ENCODE data around the gene CREM.

The CREM gene

DNA sequence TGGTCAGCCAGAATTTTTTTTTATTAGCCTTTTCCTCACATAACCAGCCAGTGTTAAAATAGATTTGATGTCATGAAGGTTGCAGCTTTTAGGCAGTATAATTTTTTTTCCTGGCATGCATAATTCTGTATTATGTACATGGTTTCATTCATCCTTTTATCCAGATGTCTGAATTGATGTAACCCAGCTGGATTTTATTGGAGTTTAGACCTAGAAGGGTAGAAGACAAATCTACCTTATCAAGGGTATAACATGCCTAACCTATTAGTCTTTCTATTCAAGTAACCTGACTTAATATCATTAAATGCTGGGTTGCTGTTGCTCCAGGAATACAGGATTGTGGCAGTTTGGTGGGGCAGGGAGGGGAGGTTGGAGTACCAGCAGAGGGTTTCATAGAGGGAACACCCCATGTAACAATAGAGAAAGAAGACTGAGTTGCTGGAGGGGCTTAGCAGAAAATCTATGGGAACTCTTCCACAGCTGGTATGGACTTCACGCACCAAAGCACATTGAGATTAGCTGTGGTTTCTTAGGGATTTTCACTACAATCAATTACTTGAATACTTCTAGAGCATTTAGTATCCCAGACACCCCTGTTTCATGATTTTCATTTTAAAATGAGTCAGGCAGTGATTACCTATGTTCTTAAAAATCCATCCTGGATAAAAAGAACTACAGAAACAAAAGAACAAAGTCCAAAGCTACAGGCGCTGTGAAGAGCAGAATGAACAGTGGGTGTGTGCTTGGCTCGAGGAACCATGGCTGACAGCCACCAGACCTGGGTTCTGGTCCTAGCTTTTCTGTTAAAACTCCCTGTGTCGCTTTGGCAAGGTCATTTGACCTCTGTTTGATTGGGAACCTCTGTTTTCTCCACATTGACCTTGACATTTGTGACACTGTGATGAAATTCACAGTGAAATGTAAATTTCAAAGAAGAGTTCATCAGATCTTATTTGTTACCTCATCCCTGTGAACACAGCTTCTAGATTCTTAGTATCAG, 93.5 kb downstream of the CREM start:
- DNase-seq (ENCODE audit: low read depth) = no peak

DNA sequence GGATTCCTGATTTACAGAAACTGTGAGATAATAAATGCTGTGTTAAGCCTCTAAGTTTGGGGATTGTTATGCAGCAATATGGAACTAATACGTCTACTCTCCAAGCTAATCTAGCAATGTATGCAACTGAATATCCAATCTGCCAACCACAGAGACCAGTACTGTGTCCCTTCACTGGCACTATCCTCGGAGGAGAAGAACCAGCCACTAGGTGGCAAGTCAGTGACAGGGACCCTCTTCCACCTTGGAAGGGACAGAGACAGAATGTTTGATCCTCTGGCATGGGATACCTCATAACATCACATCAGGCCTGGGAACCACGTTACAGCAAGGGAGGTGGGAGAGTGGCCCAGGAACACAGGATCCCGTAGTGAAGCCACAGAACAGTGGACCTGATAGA, 96.4 kb downstream of the CREM start:
- DNase-seq (ENCODE audit: low read depth) = no peak

DNA sequence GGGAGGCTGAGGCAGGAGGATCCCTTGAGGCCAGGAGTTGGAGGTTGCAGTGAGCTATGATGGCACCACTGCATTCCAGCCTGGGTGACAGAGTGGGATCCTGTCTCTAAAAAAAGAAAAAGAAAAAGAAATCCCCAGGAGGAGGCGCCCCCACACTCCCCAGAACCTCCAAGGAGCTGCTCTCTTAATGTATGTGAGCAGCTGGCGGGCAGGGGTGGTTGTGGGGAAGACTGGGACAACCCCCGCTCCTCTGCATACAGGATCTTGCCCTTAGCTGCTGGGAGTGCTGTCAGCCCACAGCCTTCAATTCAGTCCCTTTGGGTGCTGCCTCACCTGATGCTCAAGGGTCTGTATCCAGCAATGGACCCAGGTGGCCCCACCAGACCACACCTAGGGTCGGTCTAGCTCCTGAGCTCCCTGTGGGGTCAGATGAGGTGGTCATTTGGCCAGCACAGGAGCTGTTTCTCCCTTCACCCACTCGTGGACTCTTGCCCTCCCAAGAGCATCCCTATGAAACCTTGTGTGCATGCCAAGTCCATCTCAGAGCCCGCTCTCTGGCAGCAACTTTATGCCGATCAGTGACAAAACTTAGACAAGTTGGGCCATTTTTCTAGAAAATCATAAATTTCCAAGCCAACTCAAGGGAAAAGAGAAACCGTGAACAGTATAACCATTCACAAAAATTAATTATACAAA, 97.5 kb downstream of the CREM start:
- no peak for DNase-seq (ENCODE audit: low read depth)

DNA sequence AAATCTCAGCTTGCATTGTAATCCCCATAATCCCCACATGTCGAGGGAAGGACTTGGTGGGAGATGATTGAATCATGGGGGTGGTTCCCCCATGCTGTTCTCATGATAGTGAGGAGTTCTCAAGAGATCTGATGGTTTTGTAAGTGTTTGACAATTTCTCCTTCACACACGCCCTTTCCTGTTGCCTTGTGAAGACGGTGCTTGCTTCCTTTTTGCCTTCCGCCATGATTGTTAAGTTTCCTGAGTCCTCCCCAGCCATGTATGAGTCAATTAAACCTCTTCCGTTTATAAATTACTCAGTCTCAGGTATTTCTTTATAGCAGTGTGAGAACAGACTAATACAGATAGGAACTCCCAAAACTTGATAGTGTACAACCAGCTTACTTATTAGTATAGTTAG, 98.6 kb downstream of the CREM start:
- DNase-seq (ENCODE audit: low read depth) = no peak

DNA sequence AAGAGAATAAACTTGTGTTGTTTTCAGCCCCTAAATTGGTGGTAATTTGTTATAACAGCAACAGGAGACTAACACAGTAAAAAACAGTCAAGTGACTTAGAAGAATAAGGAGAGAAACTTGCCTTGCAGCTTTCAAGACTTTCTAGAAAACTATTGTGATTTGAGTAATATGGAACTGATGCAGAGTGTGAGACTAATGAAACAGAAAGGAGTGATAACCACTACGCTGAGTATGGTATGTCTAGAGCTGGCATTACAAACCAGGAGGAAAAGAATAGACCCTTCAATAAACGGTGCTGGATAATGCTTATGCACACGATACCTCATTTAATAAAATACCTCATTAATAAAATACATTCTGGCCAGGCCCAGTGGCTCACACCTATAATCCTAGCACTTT, 99.9 kb downstream of the CREM start:
- DNase-seq (ENCODE audit: low read depth) = no peak

DNA sequence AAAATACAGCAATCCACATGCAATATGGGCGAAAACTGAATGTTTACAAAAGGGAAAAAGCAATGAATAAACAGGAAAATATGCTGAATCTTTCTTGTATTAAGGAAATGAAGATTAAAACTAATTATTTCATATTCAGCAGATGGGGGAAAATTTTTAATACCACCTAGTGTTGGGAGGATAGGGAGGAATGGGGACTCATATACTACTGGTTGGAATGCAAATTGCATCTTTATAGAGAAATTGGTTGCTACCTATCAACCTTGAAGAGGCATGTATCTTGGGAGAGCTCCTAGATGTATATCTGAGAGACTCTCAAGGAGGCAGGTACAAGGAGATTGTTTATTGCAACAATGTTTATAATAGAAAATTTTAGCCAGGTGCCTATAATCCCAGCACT, 101.4 kb downstream of the CREM start:
- no peak for DNase-seq (ENCODE audit: low read depth)

DNA sequence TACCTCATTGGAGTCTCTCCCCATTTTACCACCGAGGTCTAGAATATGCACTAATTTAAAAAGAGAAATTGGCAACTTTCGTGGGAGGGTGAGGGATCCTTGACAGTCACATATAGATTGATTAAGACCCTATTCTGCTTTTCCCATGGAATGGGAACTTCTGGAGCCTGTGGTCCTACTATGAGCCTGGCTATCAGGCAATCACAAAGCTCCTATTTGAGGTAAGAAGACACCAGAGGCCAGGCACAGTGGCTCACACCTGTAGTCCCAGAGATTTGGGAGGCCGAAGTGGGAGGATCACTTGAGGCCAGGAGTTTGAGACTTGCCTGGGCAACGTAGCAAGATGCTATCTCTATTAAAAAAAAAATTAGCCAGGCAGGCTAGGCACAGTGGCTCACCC, 105.0 kb downstream of the CREM start:
- no peak for DNase-seq (ENCODE audit: low read depth)

DNA sequence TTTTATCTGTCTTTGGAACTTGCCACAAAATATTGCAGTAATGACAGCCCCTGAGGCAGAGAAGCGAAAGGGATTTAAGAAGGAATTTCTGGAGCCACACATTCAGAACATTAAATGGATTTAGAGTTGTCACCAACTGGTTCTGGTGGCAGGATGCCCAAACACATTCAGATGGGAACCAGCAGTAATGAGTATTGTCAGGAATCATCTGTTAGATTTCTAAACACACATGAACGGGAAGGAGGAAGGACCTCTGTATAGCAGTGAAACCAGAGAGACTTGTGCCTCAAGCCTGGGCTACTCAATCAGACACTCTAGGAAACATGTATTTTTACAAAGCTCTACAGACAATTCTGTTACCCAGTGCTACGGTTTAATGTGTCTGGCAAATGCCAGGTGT, 105.9 kb downstream of the CREM start:
- DNase-seq (ENCODE audit: low read depth) = no peak

DNA sequence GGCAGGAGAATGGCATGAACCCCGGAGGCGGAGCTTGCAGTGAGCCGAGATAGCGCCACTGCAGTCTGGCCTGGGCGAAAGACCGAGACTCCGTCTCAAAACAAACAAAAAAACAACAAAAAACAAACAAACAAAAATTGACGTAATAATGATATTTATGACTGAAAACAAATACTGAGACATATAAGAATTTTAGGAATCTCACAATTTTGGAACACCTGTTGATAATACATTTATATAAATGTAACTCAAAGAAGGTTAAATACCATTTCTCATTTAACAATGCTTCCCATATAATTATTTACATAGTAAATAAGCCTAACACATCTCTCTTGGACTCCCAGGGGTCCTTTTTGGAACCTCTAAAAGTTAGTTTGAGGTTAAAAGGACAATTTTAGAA, 107.4 kb downstream of the CREM start:
- no peak for DNase-seq (ENCODE audit: low read depth)

DNA sequence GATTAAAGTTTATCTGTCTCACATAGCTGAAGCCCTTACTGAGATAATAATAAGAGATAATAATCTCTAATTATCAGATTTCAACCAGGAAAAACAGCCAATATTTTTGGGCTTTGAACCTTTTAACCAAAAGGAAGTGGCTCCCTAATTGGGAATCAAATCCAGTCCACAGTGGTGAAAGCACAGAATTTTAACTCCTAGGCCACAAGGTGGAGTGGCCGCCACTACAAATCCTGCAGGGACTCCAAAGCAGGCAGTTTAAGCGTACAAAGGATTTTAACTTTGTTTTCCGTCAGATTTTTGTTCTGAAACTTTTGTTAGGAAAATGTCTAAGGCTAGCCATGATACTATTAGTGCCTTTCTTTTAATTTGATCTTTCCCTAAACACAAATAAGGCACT, 110.1 kb downstream of the CREM start:
- DNase-seq (ENCODE audit: low read depth) = no peak

DNA sequence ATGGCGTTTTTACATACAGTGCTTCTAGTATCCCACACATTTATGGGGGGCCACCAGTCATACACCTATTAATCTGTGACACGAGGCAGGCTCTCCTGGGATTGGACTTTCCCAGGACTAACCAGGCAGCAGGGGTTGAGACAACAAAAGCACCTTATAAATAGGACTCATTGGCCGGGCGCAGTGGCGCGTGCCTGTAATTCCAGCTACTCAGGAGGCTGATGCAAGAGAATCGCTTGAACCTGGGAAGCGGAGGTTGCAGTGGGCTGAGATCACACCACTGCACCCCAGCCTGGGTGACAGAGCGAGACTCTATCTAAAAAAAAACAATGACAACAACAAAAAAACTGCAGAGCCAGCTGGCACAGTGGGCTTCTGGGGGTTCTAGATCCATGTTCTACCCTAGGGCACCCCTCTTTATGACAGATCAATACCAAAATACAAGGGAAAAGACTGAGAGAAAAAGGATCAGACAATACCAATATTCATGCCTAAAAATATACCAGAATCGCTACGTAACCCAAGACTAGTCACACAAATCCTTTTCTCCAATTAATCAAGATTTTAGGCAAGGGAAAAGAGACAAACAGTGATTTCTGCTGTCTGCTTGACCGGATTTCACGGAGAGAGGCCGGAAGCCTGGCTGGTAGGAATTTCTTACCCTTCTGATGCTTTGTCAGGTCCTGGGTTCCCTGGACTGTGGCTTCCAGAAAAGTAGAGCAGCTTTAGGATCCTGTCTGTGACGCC, 111.3 kb downstream of the CREM start:
- no peak for DNase-seq (ENCODE audit: low read depth)

DNA sequence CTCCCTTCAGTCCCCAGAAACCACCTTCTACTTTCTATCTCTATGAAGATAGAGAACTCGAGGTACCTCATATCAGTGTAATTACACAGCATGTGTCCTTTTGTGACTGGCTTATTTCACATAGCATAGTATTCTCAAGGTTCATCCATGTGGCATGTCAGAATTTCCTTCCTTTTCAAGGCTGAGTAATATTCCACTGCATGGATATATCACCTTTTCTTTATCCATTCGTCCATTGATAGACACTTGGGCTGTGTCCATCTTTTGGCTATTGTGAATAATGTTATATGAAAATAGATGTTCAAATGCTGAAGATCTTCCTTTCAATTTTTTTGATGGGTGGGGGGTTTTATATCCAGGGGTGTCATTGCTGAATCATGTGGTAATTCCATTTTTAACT, 117.9 kb downstream of the CREM start:
- DNase-seq (ENCODE audit: low read depth) = no peak

DNA sequence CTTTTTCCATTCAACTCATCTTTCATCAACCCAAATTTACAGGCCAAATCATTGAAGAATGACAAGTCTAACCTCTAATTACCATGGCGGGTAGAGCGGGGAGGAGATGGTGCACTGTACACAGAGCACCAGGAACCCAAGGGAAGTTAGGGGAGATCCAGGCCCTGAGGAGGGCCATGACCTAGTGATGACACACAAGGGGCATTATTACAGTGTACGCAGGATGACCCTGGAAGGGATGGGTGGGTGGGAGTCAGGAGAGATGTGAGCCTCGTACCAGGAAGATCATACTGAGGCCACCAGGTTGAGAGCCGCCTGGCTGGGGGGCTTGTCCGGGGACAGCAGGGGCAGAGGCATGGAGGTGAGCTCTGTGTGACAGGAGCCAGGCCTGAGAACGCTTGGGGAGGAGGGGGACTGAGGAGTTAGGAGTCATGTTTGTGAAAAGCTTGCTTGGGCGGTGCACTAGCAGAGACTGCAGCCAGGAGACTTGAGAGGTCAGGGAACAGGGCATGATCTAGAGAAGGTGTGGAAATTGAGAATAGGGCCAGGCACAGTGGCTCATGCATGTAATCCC, 120.2 kb downstream of the CREM start:
- no peak for DNase-seq (ENCODE audit: low read depth)

DNA sequence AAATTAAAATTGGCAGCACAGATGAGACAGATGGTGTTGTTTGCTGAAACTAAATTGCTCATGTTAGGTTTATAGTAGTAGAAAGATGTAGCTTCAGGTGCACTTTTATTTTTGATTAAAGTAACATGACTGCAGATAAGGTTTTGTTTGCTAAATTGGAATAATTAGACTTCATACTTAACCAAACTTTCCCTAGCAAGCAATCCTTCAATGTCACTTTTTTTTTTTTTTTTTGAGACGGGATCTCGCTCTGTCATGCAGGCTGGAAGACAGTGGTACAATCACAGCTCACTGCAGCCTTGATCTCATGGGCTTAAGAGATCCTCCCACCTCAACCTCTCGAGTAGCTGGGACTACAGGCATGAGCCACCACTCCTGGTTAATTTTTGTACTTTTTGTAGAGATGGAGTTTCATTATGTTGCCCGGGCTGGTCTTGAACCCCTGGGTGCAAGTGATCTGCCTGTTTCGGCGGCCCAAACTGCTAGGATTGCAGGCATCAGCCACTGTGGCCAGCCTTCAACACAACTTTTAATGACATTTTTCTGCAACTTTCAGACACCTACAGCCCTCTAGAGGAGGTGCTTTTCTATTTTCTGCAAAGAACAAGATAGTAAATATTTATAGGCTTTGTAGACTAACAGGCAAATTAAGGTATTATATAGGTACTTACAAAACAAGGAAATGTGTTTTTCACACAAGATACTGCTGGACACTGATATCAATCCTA, 124.9 kb downstream of the CREM start:
- no peak for DNase-seq (ENCODE audit: low read depth)

DNA sequence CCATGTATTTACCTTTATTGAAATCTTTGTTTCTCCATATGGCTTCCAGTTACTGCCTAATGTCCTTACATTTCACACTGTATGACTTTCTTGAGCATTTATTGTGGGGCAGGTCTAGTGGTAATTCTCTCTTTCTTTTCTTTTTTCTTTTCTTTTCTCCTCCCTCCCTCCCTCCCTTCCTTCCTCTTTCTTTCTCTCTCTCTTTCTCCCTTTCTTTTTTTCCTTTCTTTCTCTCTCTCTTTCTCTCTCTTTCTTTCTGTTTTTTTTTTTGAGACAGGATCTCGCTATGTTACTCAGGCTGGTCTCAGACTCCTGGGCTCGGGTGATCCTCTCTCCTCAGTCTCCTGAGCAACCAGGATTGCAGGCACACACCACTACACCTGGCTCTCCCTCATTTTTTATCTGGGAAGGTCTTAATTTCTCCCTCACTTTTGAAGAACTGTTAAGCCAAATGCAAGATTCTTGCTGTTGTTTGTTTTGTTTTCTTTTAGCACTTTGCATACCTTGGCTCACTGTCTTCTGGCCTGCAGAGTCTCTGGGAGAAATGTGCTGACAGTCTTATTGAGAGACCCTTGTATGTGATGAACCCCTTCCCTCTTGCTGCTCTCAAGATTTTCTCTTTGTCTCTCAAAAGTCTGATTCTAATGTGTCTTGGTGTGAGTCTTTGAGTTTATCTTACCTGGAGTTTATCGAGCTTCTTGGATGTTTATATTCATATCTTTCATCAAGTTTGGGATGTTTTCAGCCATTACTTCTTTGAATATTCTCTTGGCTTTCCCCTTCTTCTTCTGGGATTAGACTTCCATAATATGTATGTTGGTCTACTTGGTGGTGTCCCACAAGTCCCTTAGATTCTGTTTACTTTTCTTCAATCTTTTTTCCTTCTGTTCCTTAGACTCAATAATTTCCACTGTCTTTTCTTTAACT, 130.7 kb downstream of the CREM start:
- DNase-seq (ENCODE audit: low read depth) = no peak

DNA sequence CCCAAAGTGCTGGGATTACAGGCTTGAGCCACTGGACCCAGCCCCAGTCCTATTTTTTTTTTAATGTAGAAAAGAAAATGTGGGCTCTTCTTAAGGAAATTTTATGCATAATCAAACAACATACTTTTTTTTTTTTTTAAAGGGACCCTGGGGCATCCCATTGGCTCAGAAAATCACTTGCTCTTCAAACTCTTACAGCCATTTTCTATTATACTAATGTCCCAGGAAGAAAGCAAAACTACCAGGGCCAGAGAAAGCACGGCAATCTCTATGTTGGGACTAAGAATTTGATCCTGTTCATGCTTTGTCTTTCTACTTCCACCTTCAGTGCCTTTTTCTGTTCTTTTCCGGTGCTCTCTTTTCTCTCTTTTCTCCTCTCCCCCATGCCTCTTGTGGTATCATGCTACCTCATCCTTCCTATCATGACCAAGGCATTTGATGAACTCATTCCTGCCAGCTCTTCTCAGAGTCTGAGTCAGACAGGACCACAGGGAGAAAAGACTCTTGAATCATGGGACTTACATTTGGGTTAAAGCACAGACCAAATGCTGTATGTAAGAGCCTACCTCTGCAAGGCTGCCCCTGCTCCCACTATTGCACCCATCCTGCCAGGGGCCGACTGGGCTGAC, 133.2 kb downstream of the CREM start:
- no peak for DNase-seq (ENCODE audit: low read depth)

DNA sequence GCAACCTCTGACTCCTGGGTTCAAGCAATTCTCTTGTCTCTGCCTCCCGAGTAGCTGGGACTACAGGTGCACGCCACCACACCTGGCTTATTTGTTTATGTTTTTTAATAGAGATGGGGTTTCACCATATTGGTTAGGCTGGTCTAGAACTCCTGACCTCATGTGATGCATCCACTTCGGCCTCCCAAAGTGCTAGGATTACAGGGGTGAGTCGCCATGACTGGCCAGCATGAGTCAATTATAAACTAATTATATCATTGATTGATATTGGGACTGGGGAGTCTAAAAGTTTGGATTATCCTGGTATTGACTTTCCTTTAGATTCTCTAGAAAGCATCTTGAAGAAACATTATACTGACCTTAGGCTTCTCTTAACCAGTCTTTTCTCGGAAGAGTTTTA, 135.8 kb downstream of the CREM start:
- DNase-seq (ENCODE audit: low read depth) = no peak

Data from T-helper 22 cell (primary cell).